ENCODE measurements around the gene IFITM5. TPM values are rescaled to one million over a fixed set of nuclear protein-coding genes. Genes with fewer than 3 reads are reported as not detected.
"Not testable (repeated sequence)": the region's sequence is repeated elsewhere in the genome, so short reads cannot be mapped to it uniquely, and the experiment has no call there.

IFITM5 gene
- total RNA-seq, 2 donors from 2014 or later, result not detected

GRCh38 chr11:271319-271715, 28.0 kb downstream of the IFITM5 start:
- 76% methylated on average over 6 of the region's 8 CpGs for WGBS
- no peaks in the 10 kb centered on the region for H3K27me3 ChIP-seq (replicated peaks; ENCODE audit: insufficient read depth)
- no peak overlapping the region for H3K4me3 ChIP-seq
- no peaks in the 10 kb centered on the region for H3K4me1 ChIP-seq (replicated peaks)
- no peak overlapping the region for H3K27ac ChIP-seq
- DNase-seq (ENCODE audit: low spot score), result no peak
- H3K9me3 ChIP-seq, result no peaks in the 10 kb centered on the region
- TF ChIP-seq CTCF (IDR thresholded peaks at IDR 0.05), result no peak
- TF ChIP-seq POLR2AphosphoS5 (IDR thresholded peaks at IDR 0.05), result no peak
- no peak for TF ChIP-seq POLR2A (IDR thresholded peaks at IDR 0.05)
- H3K36me3 ChIP-seq, result no peaks in the 10 kb centered on the region
- intact Hi-C loops (cut with DNase I), result no loop called here

DNA sequence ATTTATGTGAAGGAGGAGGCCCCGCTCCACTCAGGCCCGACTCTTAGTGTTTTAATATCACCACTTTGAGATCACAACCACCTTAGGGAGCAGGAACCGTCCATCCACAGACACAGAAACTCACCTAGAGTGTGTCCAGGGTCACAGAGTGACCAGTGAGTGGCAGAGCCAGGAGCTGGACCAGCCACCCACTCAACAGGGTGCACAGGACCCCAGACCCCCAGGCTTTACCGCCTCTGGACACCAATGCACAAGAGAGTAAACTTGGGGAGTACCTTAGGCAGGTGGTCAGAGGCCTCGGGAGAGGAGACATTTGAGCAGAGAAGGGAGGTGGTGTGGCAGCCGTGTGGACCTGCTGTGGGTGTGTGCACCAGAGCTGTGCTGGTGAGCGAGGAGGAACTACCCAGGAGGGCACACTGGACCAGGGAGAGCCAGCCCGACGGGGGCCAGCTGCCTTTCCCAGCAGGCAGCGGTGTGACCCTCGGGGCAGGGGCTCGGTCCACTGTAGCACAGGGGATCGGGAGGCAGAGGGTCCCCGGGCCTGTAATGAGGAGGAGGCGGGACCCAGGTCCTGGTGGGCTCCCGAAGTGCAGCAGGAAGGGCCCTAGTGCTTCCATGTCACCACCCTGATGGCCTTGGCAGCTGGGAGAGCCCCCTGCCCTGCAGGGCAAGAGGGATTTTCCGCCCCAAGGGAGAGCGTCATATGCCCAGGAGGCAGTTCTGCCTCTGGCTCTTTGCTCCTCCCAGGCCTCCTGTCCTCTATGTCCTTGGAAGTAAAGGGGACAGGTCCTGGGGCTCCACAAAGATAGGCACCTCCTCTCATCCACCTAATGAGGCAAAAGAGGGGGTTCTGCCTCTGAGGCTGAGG, 28.6 kb downstream of the IFITM5 start:
- Histone ChIP-seq H3K4me1 (replicated peaks) (no peaks in the 10 kb centered on the region), H3K9me3 (no peaks in the 10 kb centered on the region), H3K27me3 (replicated peaks; ENCODE audit: insufficient read depth) (no peaks in the 10 kb centered on the region), H3K27ac (no peak overlapping the region), H3K4me3 (no peak overlapping the region), H3K36me3 (no peaks in the 10 kb centered on the region)
- WGBS, result 78% methylated on average over 18 of the region's 18 CpGs
- intact Hi-C loops (cut with DNase I), result no loop called here
- no peak for DNase-seq (ENCODE audit: low spot score)
- TF ChIP-seq POLR2AphosphoS5 (IDR thresholded peaks at IDR 0.05) (no peak), POLR2A (IDR thresholded peaks at IDR 0.05) (no peak), CTCF (IDR thresholded peaks at IDR 0.05) (no peak)

- DNase-seq (ENCODE audit: low spot score), result no peak
- no peaks in the 10 kb centered on the region for H3K9me3 ChIP-seq
- no peak overlapping the region for H3K4me3 ChIP-seq
- no peaks in the 10 kb centered on the region for H3K36me3 ChIP-seq
- WGBS, result 65% methylated on average over 21 of the region's 21 CpGs
- TF ChIP-seq POLR2A (IDR thresholded peaks at IDR 0.05) (no peak), POLR2AphosphoS5 (IDR thresholded peaks at IDR 0.05) (no peak), CTCF (IDR thresholded peaks at IDR 0.05) (peak in 1 of 4 experiments; percentile 15)
- no peaks in the 10 kb centered on the region for H3K4me1 ChIP-seq (replicated peaks)
- intact Hi-C loops (cut with DNase I), result no loop called here
- no peaks in the 10 kb centered on the region for H3K27me3 ChIP-seq (replicated peaks; ENCODE audit: insufficient read depth)
- H3K27ac ChIP-seq, result peak overlapping the region in 1 of 2 donors; percentile 33
These were observed 30.0 kb downstream of the IFITM5 start for GRCh38 chr11:269146-269890.

- H3K27me3 ChIP-seq (replicated peaks; ENCODE audit: insufficient read depth); H3K4me3 ChIP-seq; intact Hi-C loops (cut with DNase I); DNase-seq (ENCODE audit: low spot score); H3K9me3 ChIP-seq; H3K4me1 ChIP-seq (replicated peaks); H3K36me3 ChIP-seq: not testable (repeated sequence)
- WGBS, result 67% methylated on average over 16 of the region's 16 CpGs
- H3K27ac ChIP-seq, result peak overlapping the region; percentile 45 to 55
These were observed 30.6 kb downstream of the IFITM5 start for GRCh38 chr11:268716-269145.

DNA sequence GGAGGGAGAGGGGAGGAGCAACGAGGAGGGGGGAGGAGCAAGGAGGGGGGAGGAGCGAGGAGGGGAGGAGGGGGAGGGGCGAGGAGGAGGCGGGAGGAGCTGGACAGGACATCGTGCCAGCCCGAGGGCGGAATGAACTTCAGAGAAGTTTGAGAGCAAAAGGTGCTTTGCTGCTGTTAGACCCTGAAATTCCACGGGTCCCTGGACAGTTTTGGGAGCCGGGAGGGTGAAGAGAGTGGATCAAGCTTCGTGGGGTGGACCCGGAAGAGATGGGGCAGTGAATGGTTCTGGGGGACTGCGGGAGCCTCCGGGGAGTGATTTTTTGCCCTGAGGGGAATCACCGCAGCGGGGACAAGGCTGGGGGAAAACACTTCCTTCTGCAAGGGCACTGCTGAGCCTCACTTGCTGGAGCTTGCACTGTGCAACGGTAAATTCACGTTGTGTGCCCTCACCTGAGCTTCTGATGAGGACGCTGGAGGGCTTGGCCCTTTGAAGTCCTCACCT, 31.8 kb downstream of the IFITM5 start:
- Histone ChIP-seq H3K36me3 (no peaks in the 10 kb centered on the region), H3K9me3 (no peaks in the 10 kb centered on the region), H3K27ac (peak overlapping the region; percentile 55 to 67), H3K27me3 (replicated peaks; ENCODE audit: insufficient read depth) (no peaks in the 10 kb centered on the region), H3K4me3 (peak overlapping the region; percentile 7 to 27), H3K4me1 (replicated peaks) (no peaks in the 10 kb centered on the region)
- peak; percentile 46 for DNase-seq (ENCODE audit: low spot score)
- intact Hi-C loops (cut with DNase I), result no loop called here
- TF ChIP-seq POLR2A (IDR thresholded peaks at IDR 0.05) (peak; percentile 47), CTCF (IDR thresholded peaks at IDR 0.05) (no peak), POLR2AphosphoS5 (IDR thresholded peaks at IDR 0.05) (no peak)
- WGBS, result 37% methylated on average over 18 of the region's 18 CpGs

Data from prostate gland (tissue), 2 donors.